HEK293 (cell line): Measurements from ENCODE around the gene NOM1.

Experiments used
- CTCF ChIA-PET: fragments of 350-600 bp; formaldehyde crosslinking; extraction: SDS; loops from one replicate; lab custom pipeline; 2021; ENCODE audit warnings: antibody characterized with exemption; lab: Yijun Ruan, JAX
- POLR2A ChIA-PET: fragments of 300-600 bp; formaldehyde crosslinking; extraction: SDS; loops from one replicate; lab custom pipeline; 2020; ENCODE audit warnings: antibody characterized with exemption, inconsistent platforms; lab: Yijun Ruan, JAX
- H3K27ac ChIP-seq: fragments of 200-500 bp; sonication (Bioruptor generic); 2 replicates; pipeline ENCODE4 v1.5.1; 2014; ENCODE audit warnings: low read depth, low read length, control low read depth, inconsistent platforms; ENCODE audit errors: extremely low read depth
- H3K36me3 ChIP-seq, 2 experiments: fragments of 200-500 bp in 1 of 2; sonication (Bioruptor generic) in 1 of 2; 1 replicate in 1 of 2; 2 replicates in 1 of 2; pipeline ENCODE4 v1.5.1; 2014 to 2017; ENCODE audit warnings: inconsistent platforms in 2 of 2, low read length in 2 of 2; ENCODE audit not compliant: control insufficient read depth in 2 of 2, insufficient read depth in 1 of 2
- H3K4me1 ChIP-seq: fragments of 200-500 bp; sonication (Bioruptor generic); 2 replicates; pipeline ENCODE4 v1.5.1; 2014; ENCODE audit warnings: mild to moderate bottlenecking, low read length, inconsistent platforms; ENCODE audit not compliant: control insufficient read depth, insufficient read depth
- H3K4me3 ChIP-seq: 2 replicates; pipeline ENCODE4 v1.5.1; 2011; ENCODE audit warnings: low read depth, mild to moderate bottlenecking, control low read depth, low read length, moderate library complexity
- H3K9me3 ChIP-seq: fragments of 200-500 bp; sonication (Bioruptor generic); 2 replicates; pipeline ENCODE4 v1.5.1; 2014; ENCODE audit warnings: low read depth, low read length, inconsistent platforms; ENCODE audit not compliant: control insufficient read depth, insufficient read depth
- GLIS1 ChIP-seq: fragments of 450-650 bp; formaldehyde crosslinking; IDR thresholded peaks from 2 replicates; pipeline ENCODE4 v1.5.1; 2016; ENCODE audit warnings: missing biosample characterization, missing genetic modification characterization
- KLF8 ChIP-seq: fragments of 450-650 bp; formaldehyde crosslinking; IDR thresholded peaks from 2 replicates; pipeline ENCODE4 v1.5.1; 2016; ENCODE audit warnings: missing biosample characterization, missing genetic modification characterization
- RBAK ChIP-seq: fragments of 450-650 bp; formaldehyde crosslinking; IDR thresholded peaks from 2 replicates; pipeline ENCODE4 v1.5.1; 2016; ENCODE audit warnings: missing biosample characterization, missing genetic modification characterization
- TCF7L2 ChIP-seq: IDR thresholded peaks from 2 replicates; pipeline ENCODE4 v1.6.1; 2011; ENCODE audit warnings: low read depth, mild to moderate bottlenecking, inconsistent platforms, low read length, moderate library complexity, borderline replicate concordance
- TRIM28 ChIP-seq: IDR thresholded peaks from 2 replicates; pipeline ENCODE4 v1.6.1; 2011; ENCODE audit warnings: low read length, control low read depth, borderline replicate concordance
- WT1 ChIP-seq: fragments of 450-650 bp; formaldehyde crosslinking; IDR thresholded peaks from 2 replicates; pipeline ENCODE4 v1.5.1; 2016; ENCODE audit warnings: missing biosample characterization, missing genetic modification characterization
- ZBTB17 ChIP-seq: fragments of 450-650 bp; formaldehyde crosslinking; IDR thresholded peaks from 2 replicates; pipeline ENCODE4 v1.5.1; 2016; ENCODE audit warnings: missing biosample characterization, missing genetic modification characterization
- ZIC2 ChIP-seq: fragments of 450-650 bp; formaldehyde crosslinking; IDR thresholded peaks from 2 replicates; pipeline ENCODE4 v1.5.1; 2016; ENCODE audit warnings: missing biosample characterization, missing genetic modification characterization
- ZNF48 ChIP-seq: fragments of 450-650 bp; formaldehyde crosslinking; IDR thresholded peaks from 2 replicates; pipeline ENCODE4 v1.5.1; 2016; ENCODE audit warnings: missing biosample characterization, missing genetic modification characterization
- ZNF549 ChIP-seq: fragments of 450-650 bp; IDR thresholded peaks from 2 replicates; pipeline ENCODE4 v1.5.1; 2018; ENCODE audit warnings: missing biosample characterization, missing genetic modification characterization, mild to moderate bottlenecking, inconsistent platforms, moderate library complexity
- ZNF626 ChIP-seq: fragments of 450-650 bp; sonication (Bioruptor Pico); formaldehyde crosslinking; IDR thresholded peaks from 2 replicates; pipeline ENCODE4 v1.5.1; 2018; ENCODE audit warnings: missing biosample characterization, missing genetic modification characterization, inconsistent platforms
- ZNF664 ChIP-seq: fragments of 450-650 bp; formaldehyde crosslinking; IDR thresholded peaks from 2 replicates; pipeline ENCODE4 v1.5.1; 2016; ENCODE audit warnings: missing biosample characterization, missing genetic modification characterization
- ZNF747 ChIP-seq: fragments of 450-650 bp; formaldehyde crosslinking; IDR thresholded peaks from 2 replicates; pipeline ENCODE4 v1.5.1; 2016; ENCODE audit warnings: missing biosample characterization, missing genetic modification characterization
- ZNF768 ChIP-seq: fragments of 450-650 bp; formaldehyde crosslinking; IDR thresholded peaks from 2 replicates; pipeline ENCODE4 v1.5.1; 2018; ENCODE audit warnings: missing biosample characterization, mild to moderate bottlenecking, missing genetic modification characterization
- ZSCAN30 ChIP-seq: fragments of 450-650 bp; IDR thresholded peaks from 2 replicates; pipeline ENCODE4 v1.5.1; 2018; ENCODE audit warnings: missing biosample characterization, mild to moderate bottlenecking, missing genetic modification characterization, moderate library complexity
- TF ChIP-seq, protein P1 (sequence below): fragments of 450-650 bp; formaldehyde crosslinking; IDR thresholded peaks from 2 replicates; pipeline ENCODE4 v1.5.1; 2016; ENCODE audit warnings: missing biosample characterization, missing genetic modification characterization
- TF ChIP-seq, protein P2 (sequence below): fragments of 450-650 bp; formaldehyde crosslinking; IDR thresholded peaks from 2 replicates; pipeline ENCODE4 v1.5.1; 2016; ENCODE audit warnings: missing biosample characterization, missing genetic modification characterization
- TF ChIP-seq, protein P3 (sequence below): fragments of 450-650 bp; formaldehyde crosslinking; IDR thresholded peaks from 2 replicates; pipeline ENCODE4 v1.5.1; 2016; ENCODE audit warnings: missing biosample characterization, missing genetic modification characterization
- TF ChIP-seq, protein P4 (sequence below): fragments of 450-650 bp; formaldehyde crosslinking; IDR thresholded peaks from 2 replicates; pipeline ENCODE4 v1.5.1; 2016; ENCODE audit warnings: missing biosample characterization, missing genetic modification characterization
- TF ChIP-seq, protein P5 (sequence below): fragments of 450-650 bp; formaldehyde crosslinking; IDR thresholded peaks from 2 replicates; pipeline ENCODE4 v1.5.1; 2016; ENCODE audit warnings: missing biosample characterization, missing genetic modification characterization
- TF ChIP-seq, protein P6 (sequence below): fragments of 450-650 bp; formaldehyde crosslinking; IDR thresholded peaks from 2 replicates; pipeline ENCODE4 v1.5.1; 2016; ENCODE audit warnings: missing biosample characterization, missing genetic modification characterization

The NOM1 gene

DNA sequence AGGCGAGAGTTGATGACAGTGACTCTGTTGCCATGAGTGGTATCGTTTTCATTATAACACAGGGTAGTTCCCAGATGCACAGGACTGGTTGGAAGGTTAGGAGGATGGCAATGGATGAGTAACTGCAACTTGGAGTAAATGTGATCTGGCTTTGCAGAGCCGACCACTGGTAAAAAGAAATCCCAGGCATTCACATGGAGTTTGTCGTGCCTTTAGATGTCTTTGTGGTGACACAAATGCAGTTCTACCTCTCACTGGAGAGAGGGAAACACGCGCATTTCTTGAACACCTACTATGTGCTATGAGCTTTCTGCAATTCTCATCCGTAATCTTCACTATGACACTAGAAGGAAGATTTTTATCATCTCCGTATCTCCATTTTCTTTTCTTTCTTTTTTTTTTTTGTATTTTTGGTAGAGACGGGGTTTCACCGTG lies 62.6 kb downstream of the NOM1 start:
- Histone ChIP-seq H3K4me1 (peaks cover 10% of the 10 kb centered on the region; the same call in 1 of the 2 replicates), H3K4me3 (no peak overlapping the region), H3K9me3 (no peaks in the 10 kb centered on the region), H3K36me3 (no peaks in the 10 kb centered on the region; a peak in 1 of 3 replicates), H3K27ac (no peak overlapping the region)
- POLR2A ChIA-PET = no interaction called here
- CTCF ChIA-PET = interaction anchor here (0.6 to 0.7 kb wide), 2 partner anchors 43 to 124 kb away, joined by 3 to 4 read pairs; no protein-coding TSS in a partner anchor
- TF ChIP-seq, protein P1, sequence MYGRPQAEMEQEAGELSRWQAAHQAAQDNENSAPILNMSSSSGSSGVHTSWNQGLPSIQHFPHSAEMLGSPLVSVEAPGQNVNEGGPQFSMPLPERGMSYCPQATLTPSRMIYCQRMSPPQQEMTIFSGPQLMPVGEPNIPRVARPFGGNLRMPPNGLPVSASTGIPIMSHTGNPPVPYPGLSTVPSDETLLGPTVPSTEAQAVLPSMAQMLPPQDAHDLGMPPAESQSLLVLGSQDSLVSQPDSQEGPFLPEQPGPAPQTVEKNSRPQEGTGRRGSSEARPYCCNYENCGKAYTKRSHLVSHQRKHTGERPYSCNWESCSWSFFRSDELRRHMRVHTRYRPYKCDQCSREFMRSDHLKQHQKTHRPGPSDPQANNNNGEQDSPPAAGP = no peak
- peak; percentile 47; the same call in 1 of the 2 replicates for TF ChIP-seq ZNF664 (tag by site-specific recombination)
- 0 out of 2 replicates have a peak, but pooled peaks have one; percentile 20 for TF ChIP-seq ZSCAN30
- TF ChIP-seq, protein P2, sequence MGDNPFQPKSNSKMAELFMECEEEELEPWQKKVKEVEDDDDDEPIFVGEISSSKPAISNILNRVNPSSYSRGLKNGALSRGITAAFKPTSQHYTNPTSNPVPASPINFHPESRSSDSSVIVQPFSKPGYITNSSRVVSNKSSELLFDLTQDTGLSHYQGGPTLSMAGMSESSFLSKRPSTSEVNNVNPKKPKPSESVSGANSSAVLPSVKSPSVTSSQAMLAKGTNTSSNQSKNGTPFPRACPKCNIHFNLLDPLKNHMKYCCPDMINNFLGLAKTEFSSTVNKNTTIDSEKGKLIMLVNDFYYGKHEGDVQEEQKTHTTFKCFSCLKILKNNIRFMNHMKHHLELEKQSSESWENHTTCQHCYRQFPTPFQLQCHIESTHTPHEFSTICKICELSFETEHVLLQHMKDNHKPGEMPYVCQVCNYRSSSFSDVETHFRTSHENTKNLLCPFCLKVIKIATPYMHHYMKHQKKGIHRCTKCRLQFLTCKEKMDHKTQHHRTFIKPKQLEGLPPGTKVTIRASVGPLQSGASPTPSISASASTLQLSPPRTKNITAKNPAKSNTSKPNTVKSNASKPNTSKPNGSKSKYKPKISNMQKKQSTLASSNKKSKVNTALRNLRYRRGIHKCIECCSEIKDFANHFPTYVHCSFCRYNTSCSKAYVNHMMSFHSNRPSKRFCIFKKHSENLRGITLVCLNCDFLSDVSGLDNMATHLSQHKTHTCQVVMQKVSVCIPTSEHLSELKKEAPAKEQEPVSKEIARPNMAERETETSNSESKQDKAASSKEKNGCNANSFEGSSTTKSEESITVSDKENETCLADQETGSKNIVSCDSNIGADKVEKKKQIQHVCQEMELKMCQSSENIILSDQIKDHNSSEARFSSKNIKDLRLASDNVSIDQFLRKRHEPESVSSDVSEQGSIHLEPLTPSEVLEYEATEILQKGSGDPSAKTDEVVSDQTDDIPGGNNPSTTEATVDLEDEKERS = no peak
- TF ChIP-seq KLF8 (tag by site-specific recombination) = no peak
- TF ChIP-seq WT1 (tag by site-specific recombination) = no peak
- TF ChIP-seq RBAK (tag by site-specific recombination) = no peak

DNA sequence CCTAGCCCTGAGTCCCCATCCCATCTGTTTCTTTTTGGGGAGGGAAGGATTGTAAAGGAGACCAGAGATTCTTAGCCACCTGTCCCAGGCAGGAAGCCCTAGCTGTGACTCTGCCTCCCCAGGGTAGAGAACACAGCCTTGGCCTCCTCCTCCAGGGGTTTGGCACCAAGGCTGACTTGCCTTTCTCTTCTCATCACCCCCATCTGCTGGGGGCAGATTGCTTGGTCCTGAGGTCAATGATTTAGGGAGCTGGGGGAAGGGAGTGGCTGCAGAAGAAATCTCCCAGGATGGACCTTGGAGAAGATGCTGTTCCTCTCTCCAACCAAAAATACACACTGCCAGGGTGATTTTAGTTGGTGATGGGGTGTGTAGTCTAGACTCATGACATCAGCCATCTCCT lies 63.6 kb downstream of the NOM1 start:
- POLR2A ChIA-PET = interaction anchor here (2.0 kb wide), 1 partner anchor 120 kb away, joined by 5 read pairs; the partner anchor contains the start of gene LMBR1
- Histone ChIP-seq H3K4me1 (peaks cover 5% of the 10 kb centered on the region; the same call in 1 of the 2 replicates), H3K27ac (no peak overlapping the region)
- CTCF ChIA-PET = interaction anchor here (1.0 to 1.3 kb wide), 2 partner anchors 16 to 211 kb away, joined by 3 to 4 read pairs; no protein-coding TSS in a partner anchor
- TF ChIP-seq ZNF747 (tag by site-specific recombination) (no peak), TRIM28 (no peak), TCF7L2 (no peak), ZIC2 (tag by site-specific recombination) (no peak), GLIS1 (tag by site-specific recombination) (peak; percentile 49; the same call in 1 of the 2 replicates), ZNF549 (tag by site-specific recombination) (no peak), ZNF48 (tag by site-specific recombination) (no peak), ZBTB17 (no peak), ZNF768 (no peak), ZNF626 (tag by site-specific recombination) (no peak)
- TF ChIP-seq, protein P3, sequence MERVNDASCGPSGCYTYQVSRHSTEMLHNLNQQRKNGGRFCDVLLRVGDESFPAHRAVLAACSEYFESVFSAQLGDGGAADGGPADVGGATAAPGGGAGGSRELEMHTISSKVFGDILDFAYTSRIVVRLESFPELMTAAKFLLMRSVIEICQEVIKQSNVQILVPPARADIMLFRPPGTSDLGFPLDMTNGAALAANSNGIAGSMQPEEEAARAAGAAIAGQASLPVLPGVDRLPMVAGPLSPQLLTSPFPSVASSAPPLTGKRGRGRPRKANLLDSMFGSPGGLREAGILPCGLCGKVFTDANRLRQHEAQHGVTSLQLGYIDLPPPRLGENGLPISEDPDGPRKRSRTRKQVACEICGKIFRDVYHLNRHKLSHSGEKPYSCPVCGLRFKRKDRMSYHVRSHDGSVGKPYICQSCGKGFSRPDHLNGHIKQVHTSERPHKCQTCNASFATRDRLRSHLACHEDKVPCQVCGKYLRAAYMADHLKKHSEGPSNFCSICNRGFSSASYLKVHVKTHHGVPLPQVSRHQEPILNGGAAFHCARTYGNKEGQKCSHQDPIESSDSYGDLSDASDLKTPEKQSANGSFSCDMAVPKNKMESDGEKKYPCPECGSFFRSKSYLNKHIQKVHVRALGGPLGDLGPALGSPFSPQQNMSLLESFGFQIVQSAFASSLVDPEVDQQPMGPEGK = no peak
- TF ChIP-seq, protein P4, sequence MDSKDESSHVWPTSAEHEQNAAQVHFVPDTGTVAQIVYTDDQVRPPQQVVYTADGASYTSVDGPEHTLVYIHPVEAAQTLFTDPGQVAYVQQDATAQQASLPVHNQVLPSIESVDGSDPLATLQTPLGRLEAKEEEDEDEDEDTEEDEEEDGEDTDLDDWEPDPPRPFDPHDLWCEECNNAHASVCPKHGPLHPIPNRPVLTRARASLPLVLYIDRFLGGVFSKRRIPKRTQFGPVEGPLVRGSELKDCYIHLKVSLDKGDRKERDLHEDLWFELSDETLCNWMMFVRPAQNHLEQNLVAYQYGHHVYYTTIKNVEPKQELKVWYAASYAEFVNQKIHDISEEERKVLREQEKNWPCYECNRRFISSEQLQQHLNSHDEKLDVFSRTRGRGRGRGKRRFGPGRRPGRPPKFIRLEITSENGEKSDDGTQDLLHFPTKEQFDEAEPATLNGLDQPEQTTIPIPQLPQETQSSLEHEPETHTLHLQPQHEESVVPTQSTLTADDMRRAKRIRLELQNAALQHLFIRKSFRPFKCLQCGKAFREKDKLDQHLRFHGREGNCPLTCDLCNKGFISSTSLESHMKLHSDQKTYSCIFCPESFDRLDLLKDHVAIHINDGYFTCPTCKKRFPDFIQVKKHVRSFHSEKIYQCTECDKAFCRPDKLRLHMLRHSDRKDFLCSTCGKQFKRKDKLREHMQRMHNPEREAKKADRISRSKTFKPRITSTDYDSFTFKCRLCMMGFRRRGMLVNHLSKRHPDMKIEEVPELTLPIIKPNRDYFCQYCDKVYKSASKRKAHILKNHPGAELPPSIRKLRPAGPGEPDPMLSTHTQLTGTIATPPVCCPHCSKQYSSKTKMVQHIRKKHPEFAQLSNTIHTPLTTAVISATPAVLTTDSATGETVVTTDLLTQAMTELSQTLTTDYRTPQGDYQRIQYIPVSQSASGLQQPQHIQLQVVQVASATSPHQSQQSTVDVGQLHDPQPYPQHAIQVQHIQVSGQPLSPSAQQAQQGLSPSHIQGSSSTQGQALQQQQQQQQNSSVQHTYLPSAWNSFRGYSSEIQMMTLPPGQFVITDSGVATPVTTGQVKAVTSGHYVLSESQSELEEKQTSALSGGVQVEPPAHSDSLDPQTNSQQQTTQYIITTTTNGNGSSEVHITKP = peak; percentile 53
- TF ChIP-seq, protein P5, sequence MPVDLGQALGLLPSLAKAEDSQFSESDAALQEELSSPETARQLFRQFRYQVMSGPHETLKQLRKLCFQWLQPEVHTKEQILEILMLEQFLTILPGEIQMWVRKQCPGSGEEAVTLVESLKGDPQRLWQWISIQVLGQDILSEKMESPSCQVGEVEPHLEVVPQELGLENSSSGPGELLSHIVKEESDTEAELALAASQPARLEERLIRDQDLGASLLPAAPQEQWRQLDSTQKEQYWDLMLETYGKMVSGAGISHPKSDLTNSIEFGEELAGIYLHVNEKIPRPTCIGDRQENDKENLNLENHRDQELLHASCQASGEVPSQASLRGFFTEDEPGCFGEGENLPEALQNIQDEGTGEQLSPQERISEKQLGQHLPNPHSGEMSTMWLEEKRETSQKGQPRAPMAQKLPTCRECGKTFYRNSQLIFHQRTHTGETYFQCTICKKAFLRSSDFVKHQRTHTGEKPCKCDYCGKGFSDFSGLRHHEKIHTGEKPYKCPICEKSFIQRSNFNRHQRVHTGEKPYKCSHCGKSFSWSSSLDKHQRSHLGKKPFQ = no peak
- TF ChIP-seq, protein P6, sequence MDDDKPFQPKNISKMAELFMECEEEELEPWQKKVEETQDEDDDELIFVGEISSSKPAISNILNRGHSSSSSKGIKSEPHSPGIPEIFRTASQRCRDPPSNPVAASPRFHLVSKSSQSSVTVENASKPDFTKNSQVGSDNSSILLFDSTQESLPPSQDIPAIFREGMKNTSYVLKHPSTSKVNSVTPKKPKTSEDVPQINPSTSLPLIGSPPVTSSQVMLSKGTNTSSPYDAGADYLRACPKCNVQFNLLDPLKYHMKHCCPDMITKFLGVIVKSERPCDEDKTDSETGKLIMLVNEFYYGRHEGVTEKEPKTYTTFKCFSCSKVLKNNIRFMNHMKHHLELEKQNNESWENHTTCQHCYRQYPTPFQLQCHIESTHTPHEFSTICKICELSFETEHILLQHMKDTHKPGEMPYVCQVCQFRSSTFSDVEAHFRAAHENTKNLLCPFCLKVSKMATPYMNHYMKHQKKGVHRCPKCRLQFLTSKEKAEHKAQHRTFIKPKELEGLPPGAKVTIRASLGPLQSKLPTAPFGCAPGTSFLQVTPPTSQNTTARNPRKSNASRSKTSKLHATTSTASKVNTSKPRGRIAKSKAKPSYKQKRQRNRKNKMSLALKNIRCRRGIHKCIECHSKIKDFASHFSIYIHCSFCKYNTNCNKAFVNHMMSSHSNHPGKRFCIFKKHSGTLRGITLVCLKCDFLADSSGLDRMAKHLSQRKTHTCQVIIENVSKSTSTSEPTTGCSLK (tag by site-specific recombination) = no peak
- TF ChIP-seq, all 188 proteins: peak for 2
- Histone ChIP-seq H3K9me3 (no peaks in the 10 kb centered on the region), H3K36me3 (no peaks in the 10 kb centered on the region), H3K4me3 (no peak overlapping the region)
